ENCODE measurements around the gene CD300LF. TPM values are rescaled to one million over a fixed set of nuclear protein-coding genes. Genes with fewer than 3 reads are reported as not detected.

The CD300LF gene
- total and polyA plus RNA-seq, 2 experiments from 2014 or later: not detected

- Histone ChIP-seq H3K4me2 (no peak overlapping the region), H3K4me3 (no peak overlapping the region), H4K20me1 (replicated peaks; ENCODE audit: insufficient read depth) (no peaks in the 10 kb centered on the region), H3K79me2 (replicated peaks; ENCODE audit: insufficient read depth) (no peaks in the 10 kb centered on the region), H3K27ac (ENCODE audit: low read depth) (no peak overlapping the region), H3K36me3 (ENCODE audit: insufficient read depth) (no peaks in the 10 kb centered on the region), H3K4me1 (ENCODE audit: insufficient read depth) (no peaks in the 10 kb centered on the region), H3K27me3 (ENCODE audit: insufficient read depth) (no peaks in the 10 kb centered on the region), H3K9me2 (ENCODE audit: insufficient read depth) (no peaks in the 10 kb centered on the region), H3F3A (replicated peaks; ENCODE audit: low read depth) (no peaks in the 10 kb centered on the region), H2AFZ (no peak overlapping the region)
- Mint-ChIP-seq H3K9me3 (no peaks in the 10 kb centered on the region), H3K4me3 (no peak overlapping the region), H3K4me1 (peaks cover 2% of the 10 kb centered on the region; the same call in 1 of the 3 replicates), H3K27ac (no peak overlapping the region), H3K27me3 (ENCODE audit: insufficient read depth, low read depth, poor library complexity) (peaks cover 8% of the 10 kb centered on the region), H3K36me3 (ENCODE audit: low read depth) (no peaks in the 10 kb centered on the region)
- DNase-seq (ENCODE audit: low spot score) (no peak), ATAC-seq (no peak)
- TF ChIP-seq STAT1 (IDR thresholded peaks at IDR 0.05; ENCODE audit: unreplicated experiment) (no peak), ZNF331 (CRISPR knock-in tag; IDR thresholded peaks at IDR 0.05; ENCODE audit: low read depth) (no peak), EZH2phosphoT487 (IDR thresholded peaks at IDR 0.05; ENCODE audit: unreplicated experiment) (no peak), EZH2 (IDR thresholded peaks at IDR 0.05; ENCODE audit: low read depth, unreplicated experiment) (no peak), POLR2AphosphoS5 (IDR thresholded peaks at IDR 0.05; ENCODE audit: low read depth) (no peak), CREB1 (CRISPR knock-in tag; IDR thresholded peaks at IDR 0.05; ENCODE audit: low read depth) (no peak), REST (IDR thresholded peaks at IDR 0.05; ENCODE audit: unreplicated experiment) (no peak), ETS1 (IDR thresholded peaks at IDR 0.05) (no peak), ZNF462 (CRISPR knock-in tag; IDR thresholded peaks at IDR 0.05) (no peak), NANOG (IDR thresholded peaks at IDR 0.05; ENCODE audit: borderline replicate concordance) (no peak), JUNB (IDR thresholded peaks at IDR 0.05; ENCODE audit: unreplicated experiment) (no peak), CTCF (conservative IDR thresholded peaks at IDR 0.05; ENCODE audit: low read depth in 2 of 2) (no peak), ZNF114 (CRISPR knock-in tag; IDR thresholded peaks at IDR 0.05) (no peak)
Observed at GRCh38 chr17:74712301-74712700, 422 bp downstream of the CD300LF start.

All from GM23338 (cell line).